Vagina (tissue), 2 donors: ENCODE data around the gene TFCP2L1.

Experiments
- CTCF ChIP-seq, 3 experiments: fragments of 450-650 bp in 2 of 3; fragments of 200-600 bp in 1 of 3; sonication (generic) in 1 of 3; IDR thresholded peaks; one replicate each; pipeline ENCODE4 v1.5.1; 2017 to 2019; ENCODE audit warnings: antibody characterized with exemption in 3 of 3, mild to moderate bottlenecking in 2 of 3, moderate library complexity in 2 of 3
- POLR2A ChIP-seq, 2 donors: fragments of 450-650 bp; IDR thresholded peaks; one replicate each; pipeline ENCODE4 v1.6.1; 2017; ENCODE audit warnings: antibody characterized with exemption in 2 of 2, mild to moderate bottlenecking in 2 of 2, moderate library complexity in 2 of 2

GRCh38 chr2:121329786-121330185 is 44.8 kb upstream of the TFCP2L1 start:
- TF ChIP-seq CTCF (IDR thresholded peaks at IDR 0.05): no peak
- TF ChIP-seq POLR2A (IDR thresholded peaks at IDR 0.05): no peak
